Stimulated activated CD4-positive, alpha-beta T cell treated with anti-CD3 and anti-CD28 coated beads, Interleukin-4, amount 100 ng/mL, for 24 hours (primary cell): ENCODE results near the gene LAGE3.

Experiments used
- DNase-seq: peaks from one replicate; pipeline ENCODE4 v3.0.0-alpha.2; 2020

Gene LAGE3

DNA sequence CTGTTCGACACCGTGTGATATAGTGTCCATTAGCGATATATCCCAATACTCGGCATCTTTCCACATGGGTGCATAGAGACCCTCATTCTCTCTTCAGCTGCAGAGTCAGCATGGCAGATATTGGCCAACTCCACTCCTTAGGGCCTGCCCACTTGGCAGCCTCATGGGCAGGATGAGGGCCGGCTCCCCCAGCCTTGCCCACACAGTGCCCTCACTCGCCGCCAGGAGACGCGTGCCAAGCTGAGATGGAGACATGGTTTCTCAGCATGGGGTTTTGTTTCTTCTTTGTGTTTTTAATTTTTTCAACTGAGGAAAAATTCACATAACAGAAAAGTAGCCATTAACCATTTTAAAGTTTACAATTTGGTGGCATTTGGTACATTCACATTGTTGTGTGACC, 26.3 kb downstream of the LAGE3 start:
- DNase-seq: no peak

DNA sequence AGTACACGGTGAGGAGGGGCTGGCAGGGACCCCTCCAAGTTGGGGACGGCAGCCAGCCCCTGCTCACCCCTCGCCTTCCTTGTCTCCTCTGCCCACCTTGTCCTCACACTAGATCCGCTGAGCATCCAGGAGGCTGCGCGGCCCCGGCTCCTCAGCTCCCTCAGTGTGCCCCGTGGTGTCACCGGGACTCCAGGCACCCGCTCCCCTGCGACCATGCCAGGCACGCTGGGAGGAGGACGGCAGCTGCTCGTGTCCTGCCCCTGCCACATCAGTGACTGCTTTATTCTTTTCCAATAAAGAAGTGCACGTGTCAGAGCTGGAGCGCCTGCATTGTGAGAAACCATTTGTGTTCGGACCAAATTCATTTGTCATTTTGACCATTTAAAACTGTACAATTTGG, 28.8 kb downstream of the LAGE3 start:
- no peak for DNase-seq

DNA sequence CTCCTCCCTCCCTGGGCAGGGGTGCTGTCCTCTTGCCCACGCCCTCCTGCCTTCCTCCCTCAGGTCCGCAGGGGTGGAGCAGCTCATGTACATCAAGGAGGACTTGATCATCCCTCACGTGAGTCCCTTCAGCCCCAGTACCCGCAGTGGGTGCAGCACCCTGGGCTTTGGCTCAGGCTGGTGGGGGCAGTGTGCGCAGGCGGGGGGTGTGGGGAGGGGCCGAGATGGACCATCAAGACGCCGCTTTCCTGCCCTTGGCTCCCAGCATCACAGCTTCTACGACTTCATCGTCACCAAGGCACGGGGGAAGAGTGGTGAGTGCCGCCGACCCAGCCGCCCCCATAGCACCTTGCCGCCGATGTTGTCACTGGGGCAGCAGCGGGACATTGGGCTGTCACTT, 29.5 kb downstream of the LAGE3 start:
- DNase-seq: no peak

DNA sequence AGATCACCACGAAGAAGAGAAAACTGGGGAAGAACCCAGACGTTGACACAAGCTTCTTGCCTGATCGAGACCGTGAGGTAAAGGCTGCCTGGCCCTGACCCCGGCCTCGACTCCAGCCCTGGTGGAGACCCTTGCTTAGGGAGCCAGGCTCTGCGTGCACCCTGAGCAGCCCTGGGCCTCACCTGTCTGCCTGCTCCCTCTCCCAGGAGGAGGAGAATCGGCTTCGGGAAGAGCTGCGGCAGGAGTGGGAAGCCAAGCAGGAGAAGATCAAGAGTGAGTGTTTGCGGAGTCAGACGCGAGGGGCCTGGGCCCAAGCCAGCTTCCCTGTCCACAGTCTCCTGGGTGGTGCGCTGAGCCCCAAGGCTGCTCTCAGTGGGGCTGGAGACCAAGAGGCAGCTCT, 30.6 kb downstream of the LAGE3 start:
- no peak for DNase-seq

DNA sequence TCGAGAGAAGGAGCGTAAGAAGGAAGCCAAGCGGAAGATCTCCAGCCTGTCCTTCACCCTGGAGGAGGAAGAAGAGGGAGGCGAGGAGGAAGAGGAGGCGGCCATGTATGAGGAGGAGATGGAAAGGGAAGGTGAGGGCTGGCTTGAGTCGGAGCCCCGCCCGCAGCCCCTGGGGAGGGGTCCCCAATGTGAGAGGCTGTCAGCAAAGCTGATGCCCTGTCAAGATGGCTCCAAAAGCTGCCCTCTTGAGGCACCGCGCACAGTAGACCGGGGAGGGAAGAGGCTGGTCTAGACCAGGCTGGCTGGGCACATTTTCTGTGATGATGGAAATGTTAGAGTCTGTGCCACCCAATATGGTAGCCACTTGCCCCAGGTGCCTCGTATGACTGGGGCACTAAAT, 32.7 kb downstream of the LAGE3 start:
- no peak for DNase-seq

DNA sequence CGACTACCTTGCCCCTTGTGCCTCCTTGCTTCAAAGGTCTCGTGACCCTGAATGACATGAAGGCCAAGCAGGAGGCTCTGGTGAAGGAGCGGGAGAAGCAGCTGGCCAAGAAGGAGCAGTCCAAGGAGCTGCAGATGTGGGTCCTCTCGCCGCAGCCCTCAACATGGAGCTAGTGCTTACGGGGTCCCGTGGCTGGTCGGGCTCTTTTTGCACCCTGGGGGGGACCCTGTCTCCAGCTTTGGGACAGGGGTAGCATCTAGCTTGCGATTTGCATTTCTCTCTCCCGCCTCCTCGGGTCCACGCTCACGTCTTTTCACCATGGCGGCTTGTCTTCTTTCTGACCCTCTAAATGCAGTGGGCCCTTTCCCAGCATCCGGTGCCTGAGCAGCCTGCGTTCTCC, 33.3 kb downstream of the LAGE3 start:
- no peak for DNase-seq

DNA sequence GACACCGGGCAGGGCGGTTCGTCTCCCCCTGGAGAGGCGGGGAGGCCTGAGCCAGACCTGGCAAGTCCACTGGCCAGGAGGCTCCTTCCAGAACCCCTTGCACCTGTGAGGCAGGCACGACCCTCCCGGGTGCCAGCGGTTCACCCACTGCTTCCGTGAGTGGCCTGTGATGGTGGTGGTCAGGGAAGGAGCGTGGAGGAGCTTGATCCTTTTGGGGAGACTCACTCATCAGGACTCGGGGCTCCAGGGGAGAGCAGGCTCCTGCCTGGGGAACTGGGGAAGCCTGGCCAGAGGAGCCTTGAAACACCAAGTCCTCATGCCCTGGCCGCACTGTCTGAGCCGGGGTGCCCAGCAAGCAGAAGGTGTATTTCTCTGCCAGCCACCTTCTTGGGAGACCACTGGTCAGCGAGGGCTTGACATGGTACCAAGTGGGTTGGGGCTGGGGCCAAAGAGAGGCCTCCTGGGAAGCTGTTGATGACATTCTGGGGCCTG, 34.3 kb downstream of the LAGE3 start:
- no peak for DNase-seq

DNA sequence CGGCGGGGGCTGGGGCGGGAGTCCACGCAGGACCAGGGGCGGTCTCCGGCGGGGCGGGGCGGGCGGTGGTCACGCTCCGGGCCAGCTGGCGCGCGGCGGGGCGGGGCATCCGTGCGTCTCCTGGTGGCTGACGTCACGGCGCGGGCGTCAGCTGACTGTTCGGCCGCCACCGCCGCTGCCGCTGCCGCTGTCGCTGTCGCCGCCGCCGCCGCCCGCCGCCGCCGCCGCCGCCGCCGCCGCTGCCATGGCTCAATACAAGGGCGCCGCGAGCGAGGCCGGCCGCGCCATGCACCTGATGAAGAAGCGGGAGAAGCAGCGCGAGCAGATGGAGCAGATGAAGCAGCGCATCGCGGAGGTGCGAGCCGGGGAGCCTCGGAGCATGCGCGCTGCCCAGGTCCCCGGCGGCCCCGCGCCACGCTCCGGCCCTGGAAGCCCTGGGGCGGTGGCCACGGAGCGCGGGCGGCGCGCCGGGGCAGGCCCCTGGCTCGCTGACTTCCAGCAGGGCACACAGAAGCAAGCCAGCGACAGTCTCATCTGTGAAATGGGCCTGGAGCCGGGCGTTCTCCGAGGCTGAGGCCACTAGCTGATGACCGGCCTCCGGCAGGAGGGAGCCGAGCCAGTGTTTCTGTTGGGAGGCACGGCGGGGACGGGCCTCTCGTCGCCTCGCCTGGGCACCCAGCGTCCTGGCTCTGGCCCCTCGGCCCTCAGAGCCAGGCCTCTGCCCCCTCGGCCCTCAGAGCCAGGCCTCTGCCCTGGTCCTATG, 34.9 kb downstream of the LAGE3 start, which contains the start of gene FAM50A:
TSS of gene FAM50A (plus strand) at position 150 of the 763 bp plus-strand sequence. CDS start at position 245, 95 bp downstream.
- peak; percentile 72 for DNase-seq

DNA sequence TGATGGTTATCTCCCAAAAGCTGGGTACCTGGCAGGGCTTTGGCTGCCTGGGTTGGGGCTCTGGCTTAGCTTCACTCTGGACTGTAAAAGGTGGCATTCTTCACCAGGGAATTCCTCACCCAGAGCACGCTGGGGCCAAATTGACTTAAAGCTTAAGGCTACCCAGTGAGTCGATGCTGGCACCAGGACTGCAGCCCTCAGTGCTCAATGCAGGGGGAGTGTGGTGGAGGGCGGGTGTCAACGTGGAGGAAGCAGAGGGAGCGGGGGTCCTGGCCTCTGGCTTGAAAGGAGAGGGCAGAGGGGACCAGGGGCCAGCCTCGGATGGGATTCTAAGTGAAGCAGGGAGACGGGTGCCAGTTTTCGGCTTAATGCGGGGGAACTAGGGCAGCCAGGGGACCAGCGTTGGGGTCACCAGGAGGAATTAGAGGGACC, 35.6 kb downstream of the LAGE3 start:
- no peak for DNase-seq

DNA sequence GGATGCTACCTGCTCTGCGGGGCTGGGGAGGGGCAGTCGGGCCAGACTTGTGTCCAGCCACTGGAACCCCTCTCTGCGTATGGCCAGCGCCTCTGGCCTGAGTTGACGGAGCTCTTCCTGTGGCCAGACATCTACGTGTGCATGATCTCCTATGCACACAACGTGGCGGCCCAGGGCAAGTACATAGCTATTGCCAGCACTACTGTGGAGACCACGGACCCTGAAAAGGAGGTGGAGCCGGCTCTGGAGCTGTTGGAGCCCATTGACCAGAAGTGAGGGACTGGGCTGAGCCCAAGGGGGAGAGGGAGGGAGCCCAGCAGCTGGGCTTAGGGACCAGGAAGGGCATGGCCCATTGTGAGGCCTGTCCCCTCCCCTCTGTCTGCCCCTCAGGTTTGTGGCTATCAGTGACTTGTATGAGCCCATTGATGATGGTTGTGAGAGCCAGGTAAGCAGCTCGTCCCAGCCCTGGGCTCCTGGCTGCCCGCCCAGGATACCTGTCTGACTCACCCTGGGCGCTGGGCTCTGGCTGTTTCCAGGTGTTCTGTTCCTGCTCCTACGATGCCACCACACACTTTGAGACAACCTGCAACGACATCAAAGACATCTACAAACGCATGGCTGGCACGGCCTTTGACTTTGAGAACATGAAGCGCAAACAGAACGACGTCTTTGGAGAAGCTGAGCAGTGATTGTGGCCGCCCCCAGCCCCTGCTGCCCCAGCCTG, 36.9 kb downstream of the LAGE3 start:
- DNase-seq: no peak

DNA sequence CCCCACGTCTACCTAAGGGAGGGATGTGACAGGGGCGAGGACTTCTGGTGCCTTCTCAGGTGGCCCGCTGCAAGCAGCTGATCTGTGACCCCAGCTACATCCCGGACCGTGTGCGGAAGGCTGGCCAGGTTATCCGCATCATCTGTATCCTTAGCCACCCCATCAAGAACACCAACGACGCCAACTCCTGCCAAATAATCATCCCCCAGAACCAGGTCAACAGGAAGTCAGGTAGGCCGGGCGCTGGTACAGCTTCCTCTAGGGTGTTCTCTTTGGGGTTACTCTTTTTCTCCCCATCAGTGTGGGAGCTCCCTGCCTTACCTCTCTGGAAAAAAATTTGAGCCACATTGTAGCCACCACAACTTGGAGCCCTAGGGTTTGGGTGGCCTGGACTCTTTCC, 37.5 kb downstream of the LAGE3 start:
- no peak for DNase-seq

DNA sequence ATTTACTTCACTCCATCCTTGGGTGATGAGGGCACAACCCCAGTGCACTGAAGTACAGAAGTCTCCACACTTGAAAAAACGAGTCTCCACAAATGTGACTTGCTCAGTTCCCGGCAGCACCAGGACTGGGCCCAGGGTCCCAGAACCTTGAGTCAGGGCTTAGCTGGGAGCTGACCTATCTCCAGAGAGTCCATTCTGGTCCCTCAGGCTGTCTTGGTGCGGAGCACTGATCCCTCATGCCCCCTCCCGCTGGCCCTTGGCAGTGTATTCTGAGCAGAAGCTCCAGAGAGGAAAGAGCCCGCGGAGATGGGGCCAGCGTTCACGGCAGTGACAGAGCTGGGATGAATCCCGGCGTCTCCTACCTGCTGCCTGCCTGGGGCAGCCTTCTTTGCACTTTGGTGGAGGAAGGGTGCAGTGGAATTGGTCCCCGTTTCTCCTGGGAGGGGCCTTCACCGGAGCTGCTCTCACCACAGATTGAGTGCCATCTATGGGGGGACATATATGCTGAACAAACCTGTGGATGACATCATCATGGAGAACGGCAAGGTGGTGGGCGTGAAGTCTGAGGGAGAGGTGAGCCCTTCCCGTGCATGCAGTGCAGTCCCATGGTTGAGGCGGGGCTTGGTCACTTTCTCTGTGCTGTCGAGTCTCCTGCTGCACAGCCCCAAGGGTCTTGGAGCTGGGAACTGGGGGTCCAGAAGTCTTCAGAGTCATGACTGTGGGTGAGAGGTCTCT, 38.3 kb downstream of the LAGE3 start:
- DNase-seq: no peak

DNA sequence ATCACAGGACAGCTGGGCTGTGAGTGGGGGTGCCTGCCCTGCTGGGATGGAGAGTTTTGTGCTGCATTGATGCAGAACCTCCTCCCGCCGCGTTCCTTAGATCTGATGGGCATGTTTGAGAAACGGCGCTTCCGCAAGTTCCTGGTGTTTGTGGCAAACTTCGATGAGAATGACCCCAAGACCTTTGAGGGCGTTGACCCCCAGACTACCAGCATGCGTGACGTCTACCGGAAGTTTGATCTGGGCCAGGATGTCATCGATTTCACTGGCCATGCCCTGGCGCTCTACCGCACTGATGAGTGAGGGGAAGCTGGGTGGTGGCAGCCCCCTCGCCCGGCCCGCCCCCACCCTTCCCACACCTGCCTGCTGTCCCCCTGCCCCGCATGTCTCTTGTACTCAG, 39.2 kb downstream of the LAGE3 start:
- no peak for DNase-seq

DNA sequence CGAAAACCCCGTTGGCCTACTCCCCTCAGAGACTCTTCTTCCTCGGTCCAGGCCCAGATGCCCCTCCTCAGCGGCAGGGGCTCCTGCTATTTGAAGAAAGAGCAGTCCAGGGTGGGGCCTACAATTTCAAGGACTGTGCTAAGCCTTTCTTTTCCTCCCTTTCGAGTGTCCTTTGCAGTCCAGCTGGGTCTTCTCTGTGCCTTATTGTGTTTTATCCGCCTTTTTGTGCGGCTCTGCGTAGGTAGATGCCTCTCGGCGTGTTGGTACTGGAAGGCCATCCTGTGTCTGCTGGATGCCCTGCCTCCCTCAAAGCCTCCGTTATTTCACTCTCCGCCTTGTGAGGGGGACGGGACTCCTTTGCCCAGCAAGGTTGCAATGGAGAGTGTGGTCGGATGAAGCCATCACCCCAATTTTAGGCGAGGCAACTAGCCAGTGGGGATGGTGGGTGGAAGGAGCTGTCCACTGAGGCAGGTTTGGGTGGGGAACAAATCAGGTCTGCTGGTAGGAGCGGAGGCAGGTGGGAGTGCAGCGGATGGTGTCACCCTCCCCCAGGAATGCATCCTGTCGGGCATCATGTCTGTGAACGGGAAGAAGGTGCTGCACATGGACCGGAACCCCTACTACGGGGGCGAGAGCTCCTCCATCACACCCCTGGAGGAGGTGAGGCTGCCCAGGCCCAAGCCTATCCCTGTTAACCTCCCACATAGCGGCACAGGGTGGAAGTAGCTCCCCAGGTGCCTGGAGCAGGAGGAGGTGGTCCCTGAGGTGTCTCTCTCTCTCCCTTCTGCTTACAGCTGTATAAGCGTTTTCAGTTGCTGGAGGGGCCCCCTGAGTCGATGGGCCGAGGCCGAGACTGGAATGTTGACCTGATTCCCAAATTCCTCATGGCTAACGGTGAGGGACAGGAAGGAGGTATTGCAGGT, 40.8 kb downstream of the LAGE3 start:
- DNase-seq: no peak

DNA sequence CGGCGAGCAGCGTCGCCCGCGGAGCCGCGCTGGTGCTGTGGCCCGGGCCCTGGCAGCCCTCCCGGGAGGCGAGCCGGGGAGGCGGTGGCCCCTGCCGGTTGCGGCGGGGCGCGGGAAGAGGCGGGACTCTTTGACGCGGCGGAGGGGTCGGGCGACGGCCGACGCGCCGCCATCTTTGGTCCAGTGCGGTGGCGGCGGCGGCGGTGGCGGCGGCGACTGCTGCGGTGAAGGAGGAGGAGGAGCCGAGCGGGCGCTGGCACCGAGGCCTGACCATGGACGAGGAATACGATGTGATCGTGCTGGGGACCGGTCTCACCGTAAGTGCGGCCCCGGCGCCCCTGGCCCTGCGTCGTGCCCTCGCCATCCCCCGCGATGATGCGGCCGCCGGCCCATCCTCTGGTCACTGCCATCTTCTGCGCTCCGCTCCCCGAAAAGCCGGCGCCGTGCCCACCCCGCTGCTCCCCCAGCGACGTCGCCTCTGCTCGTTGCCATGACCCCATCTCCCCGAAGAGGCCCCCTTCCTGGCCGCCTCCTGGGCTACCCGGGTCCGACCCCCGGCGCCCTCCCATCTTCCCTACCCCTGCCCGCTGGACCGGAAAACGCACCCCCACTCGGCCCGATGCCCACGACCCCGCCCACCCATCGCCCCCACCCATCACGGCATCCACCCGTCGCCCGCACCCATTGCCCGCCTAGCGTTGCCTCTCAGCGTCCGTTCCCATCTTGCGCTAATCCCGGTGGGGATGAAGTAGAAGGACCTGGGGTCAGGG, 41.9 kb downstream of the LAGE3 start, which contains the start of gene GDI1:
TSS of gene GDI1 (plus strand) at position 172 of the 770 bp plus-strand sequence. CDS start at position 273, 101 bp downstream.
- DNase-seq: peak; percentile 54

DNA sequence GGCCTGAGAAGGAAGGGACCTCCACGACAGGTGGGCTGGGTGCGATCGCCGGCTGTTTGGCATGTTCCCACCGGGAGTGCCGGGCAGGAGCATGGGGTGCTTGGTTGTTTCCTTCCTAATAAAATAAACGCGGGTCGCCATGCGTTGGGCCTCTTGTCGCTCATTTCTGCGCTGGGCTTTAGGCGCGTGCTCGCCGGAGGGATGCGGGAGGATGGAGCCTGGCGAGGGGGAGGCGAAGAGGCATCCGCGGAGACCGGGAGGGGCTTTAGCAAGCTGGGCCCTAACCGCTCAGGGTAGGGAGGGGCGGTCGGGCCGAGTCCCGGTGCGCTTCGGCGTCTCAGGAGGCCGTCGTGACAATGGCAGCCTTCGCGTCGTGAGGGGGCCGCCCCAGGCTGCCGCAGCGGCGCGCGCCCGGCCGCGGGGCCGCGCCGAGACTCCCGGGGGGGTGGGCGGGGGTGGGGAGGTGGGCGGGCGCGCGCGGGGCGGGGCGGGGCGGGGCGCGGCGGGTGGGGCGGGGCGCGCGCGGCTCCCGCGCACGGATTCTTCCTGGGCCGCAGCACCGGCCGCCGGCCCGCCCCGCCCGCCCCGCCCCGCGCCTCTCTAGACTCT, 42.6 kb downstream of the LAGE3 start:
- peak; percentile 52 for DNase-seq

DNA sequence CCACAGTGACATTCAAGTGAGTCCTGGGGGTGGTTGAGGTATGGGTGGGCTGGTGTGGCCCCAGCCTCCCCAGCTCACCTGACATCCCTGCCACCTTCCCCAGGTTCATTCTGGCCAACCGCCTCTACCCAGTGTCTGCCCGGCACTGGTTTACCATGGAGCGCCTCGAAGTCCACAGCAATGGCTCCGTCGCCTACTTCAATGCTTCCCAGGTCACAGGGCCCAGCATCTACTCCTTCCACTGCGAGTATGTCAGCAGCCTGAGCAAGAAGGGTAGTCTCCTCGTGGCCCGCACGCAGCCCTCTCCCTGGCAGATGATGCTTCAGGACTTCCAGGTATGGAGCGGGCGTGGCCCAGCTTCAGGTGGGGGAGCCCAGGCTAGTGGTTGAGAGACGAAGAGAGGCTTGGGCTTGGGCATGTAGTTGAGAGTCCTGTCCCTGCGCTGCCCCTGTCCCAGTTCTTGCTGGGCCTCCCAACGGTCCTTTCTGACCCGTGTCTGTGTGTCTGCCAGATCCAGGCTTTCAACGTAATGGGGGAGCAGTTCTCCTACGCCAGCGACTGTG, 43.8 kb downstream of the LAGE3 start:
- DNase-seq: no peak

DNA sequence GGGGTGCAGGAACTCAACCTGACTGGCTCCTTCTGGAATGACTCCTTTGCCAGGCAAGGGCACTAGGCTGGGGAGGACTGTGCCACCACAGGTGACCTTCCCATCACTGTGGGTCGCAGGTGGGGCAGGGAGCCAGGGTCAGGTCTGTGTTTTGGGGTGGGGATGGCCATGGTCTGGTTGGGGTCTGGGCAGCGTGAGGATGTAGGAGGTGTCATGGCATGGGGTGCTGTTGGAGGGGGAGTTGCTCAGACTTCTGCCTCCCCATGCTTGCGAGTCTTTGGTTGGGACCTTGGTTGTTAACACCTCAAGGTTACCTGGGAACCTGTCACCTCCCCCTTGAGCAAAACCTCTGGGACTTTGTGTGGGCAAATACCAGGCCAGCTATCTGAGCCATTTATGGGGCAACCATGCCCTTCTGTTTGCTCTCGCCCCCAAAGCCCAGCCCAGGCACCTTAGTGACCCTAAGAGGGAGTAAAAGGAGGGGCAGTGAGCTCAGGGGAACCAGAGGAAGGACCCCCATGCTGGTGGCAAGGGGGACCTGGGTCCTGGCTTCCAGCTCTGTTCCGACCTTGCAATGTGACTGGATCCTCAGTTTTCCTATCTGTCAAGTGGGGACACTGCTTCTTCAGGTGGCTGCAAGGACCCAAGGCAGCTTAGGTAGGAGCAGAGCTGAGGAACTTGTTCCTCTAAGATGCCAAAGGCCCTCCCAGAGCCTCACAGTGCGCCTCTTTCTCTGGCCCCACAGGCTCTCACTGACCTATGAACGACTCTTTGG, 44.5 kb downstream of the LAGE3 start:
- no peak for DNase-seq

DNA sequence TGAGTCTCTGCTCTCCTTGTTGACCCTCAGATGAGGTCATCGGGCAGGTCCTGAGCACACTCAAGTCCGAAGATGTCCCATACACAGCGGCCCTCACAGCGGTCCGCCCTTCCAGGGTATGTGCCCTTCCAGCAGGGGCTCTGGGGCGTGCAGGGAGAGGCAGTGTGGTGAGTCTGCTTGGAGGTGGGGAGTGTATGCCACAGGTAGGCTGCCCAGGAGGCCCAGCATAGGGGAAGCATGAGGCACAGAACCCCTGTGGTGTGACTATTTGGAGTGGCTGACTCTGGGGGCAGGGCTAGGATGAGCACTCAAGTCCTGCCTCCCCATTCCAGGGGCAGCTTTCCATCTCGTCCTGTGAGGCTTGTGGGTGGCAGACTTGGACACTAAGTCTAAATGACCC, 45.5 kb downstream of the LAGE3 start:
- DNase-seq: no peak

DNA sequence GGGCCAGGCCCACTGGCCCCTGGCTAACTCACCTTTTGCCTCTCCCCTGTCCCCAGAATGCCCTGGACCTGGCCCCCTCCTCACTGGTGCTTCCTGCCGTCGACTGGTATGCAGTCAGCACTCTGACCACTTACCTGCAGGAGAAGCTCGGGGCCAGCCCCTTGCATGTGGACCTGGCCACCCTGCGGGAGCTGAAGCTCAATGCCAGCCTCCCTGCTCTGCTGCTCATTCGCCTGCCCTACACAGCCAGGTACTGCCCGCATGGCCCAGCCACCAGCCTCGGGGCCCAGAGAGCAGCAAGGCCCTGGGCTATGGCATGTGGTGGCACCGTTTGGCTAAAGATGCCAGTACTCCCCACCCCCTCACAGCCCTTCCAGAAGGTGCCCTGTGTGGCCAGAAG, 46.9 kb downstream of the LAGE3 start:
- no peak for DNase-seq
